WTC11 (cell line): ENCODE data around the gene GEMIN8. TPM values are rescaled to one million over a fixed set of nuclear protein-coding genes. Genes with fewer than 3 reads are reported as not detected.

Source experiments
- ATAC-seq: fragments of 200-7000 bp; cut with Tn5 transposase; 2 replicates; pipeline ENCODE4 v1.10.0; 2021; ENCODE audit warnings: mild to moderate bottlenecking, moderate library complexity
- CTCF ChIA-PET: fragments of 300-600 bp; sonication (Branson Sonifier 250); formaldehyde crosslinking; loops from one replicate; lab custom pipeline; 2021; ENCODE audit warnings: antibody characterized with exemption; lab: Charles Lee
- POLR2A ChIA-PET: fragments of 350-600 bp; sonication (Branson Sonifier 250); formaldehyde crosslinking; loops from one replicate; lab custom pipeline; 2021; ENCODE audit warnings: antibody characterized with exemption; lab: Charles Lee
- DNase-seq: peaks from one replicate; pipeline ENCODE4 v3.0.0; 2021; ENCODE audit warnings: low spot score
- H3K27ac Mint-ChIP-seq: 2 replicates; pipeline ENCODE4 v1.8.0; 2021; ENCODE audit warnings: mixed read lengths
- H3K27me3 Mint-ChIP-seq: 2 replicates; pipeline ENCODE4 v1.8.0; 2021; ENCODE audit warnings: low read depth, mild to moderate bottlenecking, moderate library complexity, mixed read lengths
- H3K36me3 Mint-ChIP-seq: 2 replicates; pipeline ENCODE4 v1.8.0; 2021; ENCODE audit warnings: mixed read lengths
- H3K4me1 Mint-ChIP-seq: 2 replicates; pipeline ENCODE4 v1.8.0; 2022; ENCODE audit warnings: mixed read lengths
- H3K4me3 Mint-ChIP-seq: 2 replicates; pipeline ENCODE4 v1.8.0; 2021; ENCODE audit warnings: mild to moderate bottlenecking, moderate library complexity, mixed read lengths
- H3K9me3 Mint-ChIP-seq: 2 replicates; pipeline ENCODE4 v1.8.0; 2021; ENCODE audit warnings: mixed read lengths
- AFF4 ChIP-seq: sonication (generic); formaldehyde crosslinking; IDR thresholded peaks from 2 replicates; pipeline ENCODE4 v1.8.1; 2023; ENCODE audit warnings: mild to moderate bottlenecking, missing genetic modification reagents, borderline replicate concordance
- ATF1 ChIP-seq: sonication (generic); formaldehyde crosslinking; IDR thresholded peaks from 2 replicates; pipeline ENCODE4 v1.8.1; 2023; ENCODE audit warnings: mild to moderate bottlenecking, moderate library complexity, missing genetic modification reagents
- CREM ChIP-seq: sonication (generic); formaldehyde crosslinking; IDR thresholded peaks from 2 replicates; pipeline ENCODE4 v1.8.1; 2022; ENCODE audit warnings: mild to moderate bottlenecking, missing genetic modification reagents, moderate library complexity
- E2F4 ChIP-seq: sonication (generic); formaldehyde crosslinking; IDR thresholded peaks from 2 replicates; pipeline ENCODE4 v1.8.1; 2022; ENCODE audit warnings: low read depth, mild to moderate bottlenecking, moderate library complexity, missing genetic modification reagents, borderline replicate concordance
- ESRRA ChIP-seq: sonication (generic); formaldehyde crosslinking; IDR thresholded peaks from 2 replicates; pipeline ENCODE4 v1.8.1; 2022; ENCODE audit warnings: mild to moderate bottlenecking, missing genetic modification reagents, borderline replicate concordance
- FOXK1 ChIP-seq: sonication (generic); formaldehyde crosslinking; IDR thresholded peaks from 2 replicates; pipeline ENCODE4 v1.8.0; 2022; ENCODE audit warnings: mild to moderate bottlenecking, moderate library complexity, missing genetic modification reagents
- GABPB1 ChIP-seq: sonication (generic); formaldehyde crosslinking; IDR thresholded peaks from 2 replicates; pipeline ENCODE4 v1.8.1; 2023; ENCODE audit warnings: mild to moderate bottlenecking, missing genetic modification reagents
- NFATC4 ChIP-seq: fragments of 250-450 bp; sonication (Bioruptor Pico); IDR thresholded peaks from 2 replicates; pipeline ENCODE4 v1.9.0; 2021; ENCODE audit warnings: mild to moderate bottlenecking
- NFE2L1 ChIP-seq: sonication (generic); formaldehyde crosslinking; IDR thresholded peaks from 2 replicates; pipeline ENCODE4 v1.8.1; 2023; ENCODE audit warnings: missing genetic modification reagents
- NFYB ChIP-seq: sonication (generic); formaldehyde crosslinking; conservative IDR thresholded peaks from 2 replicates; pipeline ENCODE4 v1.8.0; 2022; ENCODE audit warnings: low read depth, missing genetic modification reagents
- SMAD4 ChIP-seq: sonication (generic); formaldehyde crosslinking; IDR thresholded peaks from 2 replicates; pipeline ENCODE4 v1.8.0; 2022; ENCODE audit warnings: mild to moderate bottlenecking, missing genetic modification reagents
- SP1 ChIP-seq: sonication (generic); formaldehyde crosslinking; conservative IDR thresholded peaks from 2 replicates; pipeline ENCODE4 v1.8.1; 2022; ENCODE audit warnings: missing genetic modification reagents
- TEAD4 ChIP-seq: sonication (generic); formaldehyde crosslinking; IDR thresholded peaks from 2 replicates; pipeline ENCODE4 v1.8.0; 2022; ENCODE audit warnings: mild to moderate bottlenecking, missing genetic modification reagents
- TP53 ChIP-seq: sonication (generic); formaldehyde crosslinking; IDR thresholded peaks from 2 replicates; pipeline ENCODE4 v1.8.1; 2023; ENCODE audit warnings: mild to moderate bottlenecking, missing genetic modification reagents
- ZNF263 ChIP-seq: sonication (generic); formaldehyde crosslinking; IDR thresholded peaks from 2 replicates; pipeline ENCODE4 v1.8.1; 2022; ENCODE audit warnings: low read depth, mild to moderate bottlenecking, moderate library complexity, missing genetic modification reagents
- ZNF317 ChIP-seq: sonication (generic); formaldehyde crosslinking; IDR thresholded peaks from 2 replicates; pipeline ENCODE4 v1.8.1; 2023; ENCODE audit warnings: low read depth, mild to moderate bottlenecking, moderate library complexity, missing genetic modification reagents, borderline replicate concordance
- ZNF671 ChIP-seq: fragments of 250-450 bp; sonication (Bioruptor Pico); IDR thresholded peaks from 2 replicates; pipeline ENCODE4 v1.8.0; 2021; ENCODE audit warnings: mild to moderate bottlenecking
- total RNA-seq: library from RNA; stranded (reverse); gene quantifications from 3 replicates; pipeline ENCODE4 v1.2.3, GENCODE V29; 2021
- TF ChIP-seq, protein P1 (sequence below): fragments of 200-600 bp; IDR thresholded peaks from 2 replicates; pipeline ENCODE4 v1.8.0; 2022; ENCODE audit warnings: antibody characterized with exemption
- TF ChIP-seq, protein P2 (sequence below): fragments of 250-450 bp; sonication (Bioruptor Pico); IDR thresholded peaks from 2 replicates; pipeline ENCODE4 v1.9.0; 2021; ENCODE audit warnings: moderate library complexity, mild to moderate bottlenecking, inconsistent platforms, borderline replicate concordance
- TF ChIP-seq, protein P3 (sequence below): fragments of 250-450 bp; sonication (Bioruptor Pico); IDR thresholded peaks from 2 replicates; pipeline ENCODE4 v1.9.0; 2021; ENCODE audit warnings: mild to moderate bottlenecking, borderline replicate concordance
- TF ChIP-seq, protein P4 (sequence below): sonication (generic); formaldehyde crosslinking; IDR thresholded peaks from 2 replicates; pipeline ENCODE4 v1.8.0; 2023; ENCODE audit warnings: mild to moderate bottlenecking, missing genetic modification reagents

The GEMIN8 gene
- total RNA-seq, 1 experiment from 2014 or later = 21.1 TPM

- no peak overlapping the region for H3K27ac Mint-ChIP-seq
- no peaks in the 10 kb centered on the region for H3K27me3 Mint-ChIP-seq
- H3K4me1 Mint-ChIP-seq = no peaks in the 10 kb centered on the region
- no peaks in the 10 kb centered on the region for H3K9me3 Mint-ChIP-seq
- POLR2A ChIA-PET = no interaction called here
- CTCF ChIA-PET = no interaction called here
- no peak overlapping the region for H3K4me3 Mint-ChIP-seq
- TF ChIP-seq NFE2L1 (CRISPR knock-in tag) (no peak), AFF4 (CRISPR knock-in tag) (no peak), NFYB (CRISPR knock-in tag) (no peak), TP53 (no peak), ZNF671 (CRISPR knock-in tag) (no peak), GABPB1 (no peak)
- DNase-seq (no peak), ATAC-seq (no peak)
- no peaks in the 10 kb centered on the region for H3K36me3 Mint-ChIP-seq
Observed at GRCh38 chrX:14073556-14073955, 43.9 kb upstream of the GEMIN8 start.

DNA sequence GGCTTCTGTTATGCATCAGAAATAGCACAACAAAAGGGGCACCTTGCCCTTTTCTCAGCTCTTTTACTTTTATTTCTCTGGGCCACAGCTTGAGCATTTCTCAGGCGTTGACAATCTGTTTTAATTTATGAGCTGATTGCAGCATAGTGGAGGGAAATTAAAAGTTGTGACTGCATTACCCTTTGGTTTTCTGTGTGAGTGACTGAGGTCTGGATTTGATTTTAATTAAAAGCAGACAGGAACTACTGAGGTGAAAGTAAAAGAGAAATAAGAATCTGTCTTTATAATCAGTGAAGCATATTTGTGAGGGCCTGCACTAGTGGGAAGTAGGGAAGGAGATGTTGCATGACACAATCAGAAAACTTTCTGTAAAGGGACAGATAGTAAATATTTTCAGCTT lies 43.4 kb upstream of the GEMIN8 start:
- ChIA-PET POLR2A (no interaction called here), CTCF (no interaction called here)
- Mint-ChIP-seq H3K27me3 (no peaks in the 10 kb centered on the region), H3K9me3 (no peaks in the 10 kb centered on the region), H3K27ac (no peak overlapping the region), H3K4me1 (no peaks in the 10 kb centered on the region), H3K4me3 (no peak overlapping the region), H3K36me3 (no peaks in the 10 kb centered on the region)
- no peak for DNase-seq
- no peak for ATAC-seq
- TF ChIP-seq ATF1 (no peak), E2F4 (CRISPR knock-in tag) (no peak), NFATC4 (CRISPR knock-in tag) (no peak), ESRRA (CRISPR knock-in tag) (no peak), FOXK1 (CRISPR knock-in tag) (no peak), ZNF263 (no peak), ZNF671 (CRISPR knock-in tag) (no peak), SMAD4 (CRISPR knock-in tag) (no peak), SP1 (no peak), NFE2L1 (CRISPR knock-in tag) (no peak), CREM (no peak), ZNF317 (CRISPR knock-in tag) (no peak), TEAD4 (CRISPR knock-in tag) (no peak)
- TF ChIP-seq, protein P1, sequence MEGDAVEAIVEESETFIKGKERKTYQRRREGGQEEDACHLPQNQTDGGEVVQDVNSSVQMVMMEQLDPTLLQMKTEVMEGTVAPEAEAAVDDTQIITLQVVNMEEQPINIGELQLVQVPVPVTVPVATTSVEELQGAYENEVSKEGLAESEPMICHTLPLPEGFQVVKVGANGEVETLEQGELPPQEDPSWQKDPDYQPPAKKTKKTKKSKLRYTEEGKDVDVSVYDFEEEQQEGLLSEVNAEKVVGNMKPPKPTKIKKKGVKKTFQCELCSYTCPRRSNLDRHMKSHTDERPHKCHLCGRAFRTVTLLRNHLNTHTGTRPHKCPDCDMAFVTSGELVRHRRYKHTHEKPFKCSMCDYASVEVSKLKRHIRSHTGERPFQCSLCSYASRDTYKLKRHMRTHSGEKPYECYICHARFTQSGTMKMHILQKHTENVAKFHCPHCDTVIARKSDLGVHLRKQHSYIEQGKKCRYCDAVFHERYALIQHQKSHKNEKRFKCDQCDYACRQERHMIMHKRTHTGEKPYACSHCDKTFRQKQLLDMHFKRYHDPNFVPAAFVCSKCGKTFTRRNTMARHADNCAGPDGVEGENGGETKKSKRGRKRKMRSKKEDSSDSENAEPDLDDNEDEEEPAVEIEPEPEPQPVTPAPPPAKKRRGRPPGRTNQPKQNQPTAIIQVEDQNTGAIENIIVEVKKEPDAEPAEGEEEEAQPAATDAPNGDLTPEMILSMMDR = no peak
- TF ChIP-seq, protein P2, sequence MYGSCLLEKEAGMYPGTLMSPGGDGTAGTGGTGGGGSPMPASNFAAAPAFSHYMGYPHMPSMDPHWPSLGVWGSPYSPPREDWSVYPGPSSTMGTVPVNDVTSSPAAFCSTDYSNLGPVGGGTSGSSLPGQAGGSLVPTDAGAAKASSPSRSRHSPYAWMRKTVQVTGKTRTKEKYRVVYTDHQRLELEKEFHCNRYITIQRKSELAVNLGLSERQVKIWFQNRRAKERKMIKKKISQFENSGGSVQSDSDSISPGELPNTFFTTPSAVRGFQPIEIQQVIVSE (CRISPR knock-in tag) = no peak
- TF ChIP-seq, protein P3, sequence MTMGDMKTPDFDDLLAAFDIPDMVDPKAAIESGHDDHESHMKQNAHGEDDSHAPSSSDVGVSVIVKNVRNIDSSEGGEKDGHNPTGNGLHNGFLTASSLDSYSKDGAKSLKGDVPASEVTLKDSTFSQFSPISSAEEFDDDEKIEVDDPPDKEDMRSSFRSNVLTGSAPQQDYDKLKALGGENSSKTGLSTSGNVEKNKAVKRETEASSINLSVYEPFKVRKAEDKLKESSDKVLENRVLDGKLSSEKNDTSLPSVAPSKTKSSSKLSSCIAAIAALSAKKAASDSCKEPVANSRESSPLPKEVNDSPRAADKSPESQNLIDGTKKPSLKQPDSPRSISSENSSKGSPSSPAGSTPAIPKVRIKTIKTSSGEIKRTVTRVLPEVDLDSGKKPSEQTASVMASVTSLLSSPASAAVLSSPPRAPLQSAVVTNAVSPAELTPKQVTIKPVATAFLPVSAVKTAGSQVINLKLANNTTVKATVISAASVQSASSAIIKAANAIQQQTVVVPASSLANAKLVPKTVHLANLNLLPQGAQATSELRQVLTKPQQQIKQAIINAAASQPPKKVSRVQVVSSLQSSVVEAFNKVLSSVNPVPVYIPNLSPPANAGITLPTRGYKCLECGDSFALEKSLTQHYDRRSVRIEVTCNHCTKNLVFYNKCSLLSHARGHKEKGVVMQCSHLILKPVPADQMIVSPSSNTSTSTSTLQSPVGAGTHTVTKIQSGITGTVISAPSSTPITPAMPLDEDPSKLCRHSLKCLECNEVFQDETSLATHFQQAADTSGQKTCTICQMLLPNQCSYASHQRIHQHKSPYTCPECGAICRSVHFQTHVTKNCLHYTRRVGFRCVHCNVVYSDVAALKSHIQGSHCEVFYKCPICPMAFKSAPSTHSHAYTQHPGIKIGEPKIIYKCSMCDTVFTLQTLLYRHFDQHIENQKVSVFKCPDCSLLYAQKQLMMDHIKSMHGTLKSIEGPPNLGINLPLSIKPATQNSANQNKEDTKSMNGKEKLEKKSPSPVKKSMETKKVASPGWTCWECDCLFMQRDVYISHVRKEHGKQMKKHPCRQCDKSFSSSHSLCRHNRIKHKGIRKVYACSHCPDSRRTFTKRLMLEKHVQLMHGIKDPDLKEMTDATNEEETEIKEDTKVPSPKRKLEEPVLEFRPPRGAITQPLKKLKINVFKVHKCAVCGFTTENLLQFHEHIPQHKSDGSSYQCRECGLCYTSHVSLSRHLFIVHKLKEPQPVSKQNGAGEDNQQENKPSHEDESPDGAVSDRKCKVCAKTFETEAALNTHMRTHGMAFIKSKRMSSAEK = no peak
- TF ChIP-seq, protein P4, sequence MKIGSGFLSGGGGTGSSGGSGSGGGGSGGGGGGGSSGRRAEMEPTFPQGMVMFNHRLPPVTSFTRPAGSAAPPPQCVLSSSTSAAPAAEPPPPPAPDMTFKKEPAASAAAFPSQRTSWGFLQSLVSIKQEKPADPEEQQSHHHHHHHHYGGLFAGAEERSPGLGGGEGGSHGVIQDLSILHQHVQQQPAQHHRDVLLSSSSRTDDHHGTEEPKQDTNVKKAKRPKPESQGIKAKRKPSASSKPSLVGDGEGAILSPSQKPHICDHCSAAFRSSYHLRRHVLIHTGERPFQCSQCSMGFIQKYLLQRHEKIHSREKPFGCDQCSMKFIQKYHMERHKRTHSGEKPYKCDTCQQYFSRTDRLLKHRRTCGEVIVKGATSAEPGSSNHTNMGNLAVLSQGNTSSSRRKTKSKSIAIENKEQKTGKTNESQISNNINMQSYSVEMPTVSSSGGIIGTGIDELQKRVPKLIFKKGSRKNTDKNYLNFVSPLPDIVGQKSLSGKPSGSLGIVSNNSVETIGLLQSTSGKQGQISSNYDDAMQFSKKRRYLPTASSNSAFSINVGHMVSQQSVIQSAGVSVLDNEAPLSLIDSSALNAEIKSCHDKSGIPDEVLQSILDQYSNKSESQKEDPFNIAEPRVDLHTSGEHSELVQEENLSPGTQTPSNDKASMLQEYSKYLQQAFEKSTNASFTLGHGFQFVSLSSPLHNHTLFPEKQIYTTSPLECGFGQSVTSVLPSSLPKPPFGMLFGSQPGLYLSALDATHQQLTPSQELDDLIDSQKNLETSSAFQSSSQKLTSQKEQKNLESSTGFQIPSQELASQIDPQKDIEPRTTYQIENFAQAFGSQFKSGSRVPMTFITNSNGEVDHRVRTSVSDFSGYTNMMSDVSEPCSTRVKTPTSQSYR (CRISPR knock-in tag) = no peak
